ENCODE results near the gene SYCE1. TPM values are rescaled to one million over a fixed set of nuclear protein-coding genes. Genes with fewer than 3 reads are reported as not detected.

Gene SYCE1
- total and polyA plus RNA-seq, 3 experiments from 2014 or later, result 0.33 to 1.6 (median 1.5) TPM

GRCh38 chr10:133529576-133529946 lies 35.8 kb downstream of the SYCE1 start:
- Mint-ChIP-seq H3K4me3 (peak overlapping the region; percentile 72 to 87 (median 82)), H3K4me1 (peaks cover 15 to 25% (median 20%) of the 10 kb centered on the region in 3 donors), H3K27ac (peak overlapping the region in 5 of 8 donors; percentile 43 to 70 (median 54)), H3K36me3 (no peaks in the 10 kb centered on the region), H3K9me3 (peaks cover 0 to 5% (median 1%) of the 10 kb centered on the region in 5 donors), H3K27me3 (peaks cover 34 to 71% of the 10 kb centered on the region in 2 donors)
- no peak for DNase-seq
- no peaks in the 10 kb centered on the region for H3K9me3 ChIP-seq (ENCODE audit: low read length)
- H3K4me3 ChIP-seq (ENCODE audit: low read length), result no peak overlapping the region
- ChIA-PET CTCF (interaction anchor here (2.0 kb wide), 1 partner anchor 9 kb away, joined by 7 read pairs; no protein-coding TSS in a partner anchor), POLR2A (no interaction called here)
- peaks cover 33% of the 10 kb centered on the region for H3K27me3 ChIP-seq (ENCODE audit: insufficient read depth, low read length, poor library complexity, severe bottlenecking)
- no peaks in the 10 kb centered on the region for H3K36me3 ChIP-seq (ENCODE audit: insufficient read depth, low read length)
- no peak overlapping the region for H3K27ac ChIP-seq (ENCODE audit: low read depth, low read length)
- peaks cover 14% of the 10 kb centered on the region for H3K4me1 ChIP-seq (ENCODE audit: insufficient read depth, low read length)

GRCh38 chr10:133528845-133529575 lies 36.4 kb downstream of the SYCE1 start:
- Mint-ChIP-seq H3K36me3 (no peaks in the 10 kb centered on the region), H3K27me3 (peaks cover 33 to 67% of the 10 kb centered on the region in 2 donors), H3K4me3 (peak overlapping the region; percentile 72 to 87 (median 82)), H3K27ac (peak overlapping the region in 3 of 8 donors; percentile 17 to 70 (median 54)), H3K4me1 (peaks cover 15 to 25% (median 20%) of the 10 kb centered on the region in 3 donors), H3K9me3 (peaks cover 0 to 5% (median 3%) of the 10 kb centered on the region in 5 donors)
- H3K9me3 ChIP-seq (ENCODE audit: low read length), result no peaks in the 10 kb centered on the region
- ChIA-PET CTCF (interaction anchor here (2.0 kb wide), 1 partner anchor 9 kb away, joined by 7 read pairs; no protein-coding TSS in a partner anchor), POLR2A (no interaction called here)
- H3K27ac ChIP-seq (ENCODE audit: low read depth, low read length), result no peak overlapping the region
- H3K27me3 ChIP-seq (ENCODE audit: insufficient read depth, low read length, poor library complexity, severe bottlenecking), result peaks cover 33% of the 10 kb centered on the region
- no peak overlapping the region for H3K4me3 ChIP-seq (ENCODE audit: low read length)
- peak in 1 of 5 donors; percentile 4 for DNase-seq
- H3K4me1 ChIP-seq (ENCODE audit: insufficient read depth, low read length), result peaks cover 14% of the 10 kb centered on the region
- H3K36me3 ChIP-seq (ENCODE audit: insufficient read depth, low read length), result no peaks in the 10 kb centered on the region

GRCh38 chr10:133528296-133528844 lies 37.0 kb downstream of the SYCE1 start:
- H3K4me3 Mint-ChIP-seq, result peak overlapping the region; percentile 52 to 87 (median 78)
- H3K27me3 ChIP-seq (ENCODE audit: insufficient read depth, low read length, poor library complexity, severe bottlenecking), result peaks cover 33% of the 10 kb centered on the region

GRCh38 chr10:133527771-133528271 lies 37.6 kb downstream of the SYCE1 start:
- H3K9me3 ChIP-seq (ENCODE audit: low read length), result no peaks in the 10 kb centered on the region
- peaks cover 0 to 9% (median 0%) of the 10 kb centered on the region in 3 donors for H3K36me3 Mint-ChIP-seq
- ChIA-PET CTCF (no interaction called here), POLR2A (no interaction called here)
- peaks cover 14% of the 10 kb centered on the region for H3K4me1 ChIP-seq (ENCODE audit: insufficient read depth, low read length)
- H3K27ac Mint-ChIP-seq, result no peak overlapping the region
- no peak overlapping the region for H3K27ac ChIP-seq (ENCODE audit: low read depth, low read length)
- DNase-seq, result no peak
- peaks cover 33% of the 10 kb centered on the region for H3K27me3 ChIP-seq (ENCODE audit: insufficient read depth, low read length, poor library complexity, severe bottlenecking)
- peaks cover 27 to 61% of the 10 kb centered on the region in 2 donors for H3K27me3 Mint-ChIP-seq
- peaks cover 15 to 25% (median 20%) of the 10 kb centered on the region in 3 donors for H3K4me1 Mint-ChIP-seq
- H3K9me3 Mint-ChIP-seq, result peaks cover 7 to 13% (median 9%) of the 10 kb centered on the region in 5 donors
- no peak overlapping the region for H3K4me3 ChIP-seq (ENCODE audit: low read length)
- peak overlapping the region in 1 of 7 donors; percentile 54 for H3K4me3 Mint-ChIP-seq
- H3K36me3 ChIP-seq (ENCODE audit: insufficient read depth, low read length), result no peaks in the 10 kb centered on the region

More at GRCh38 chr10:133528296-133528844, 37.0 kb downstream of the SYCE1 start:
- H3K27ac ChIP-seq (ENCODE audit: low read depth, low read length), result no peak overlapping the region
- peak overlapping the region in 1 of 8 donors; percentile 57 for H3K27ac Mint-ChIP-seq
- H3K4me1 Mint-ChIP-seq, result peaks cover 15 to 25% (median 20%) of the 10 kb centered on the region in 3 donors
- H3K9me3 ChIP-seq (ENCODE audit: low read length), result no peaks in the 10 kb centered on the region
- no peak for DNase-seq
- POLR2A ChIA-PET, result no interaction called here
- H3K4me3 ChIP-seq (ENCODE audit: low read length), result no peak overlapping the region
- peaks cover 3 to 9% (median 6%) of the 10 kb centered on the region in 5 donors for H3K9me3 Mint-ChIP-seq
- H3K36me3 ChIP-seq (ENCODE audit: insufficient read depth, low read length), result no peaks in the 10 kb centered on the region
- H3K36me3 Mint-ChIP-seq, result peaks cover 0 to 5% (median 0%) of the 10 kb centered on the region in 3 donors
- H3K27me3 Mint-ChIP-seq, result peaks cover 30 to 67% of the 10 kb centered on the region in 2 donors
- H3K4me1 ChIP-seq (ENCODE audit: insufficient read depth, low read length), result peaks cover 14% of the 10 kb centered on the region
- CTCF ChIA-PET, result no interaction called here

- H3K4me3 Mint-ChIP-seq, result peak within 1 kb of the TSS in 3 of 7 donors; percentile 20 to 87 (median 87)
- Histone ChIP-seq H3K4me3 (ENCODE audit: low read length) (no peak within 1 kb of the TSS), H3K27ac (ENCODE audit: low read depth, low read length) (no peak within 1 kb of the TSS), H3K36me3 (ENCODE audit: insufficient read depth, low read length) (no peaks in the 10 kb centered on the region), H3K4me1 (ENCODE audit: insufficient read depth, low read length) (peaks cover 14% of the 10 kb centered on the region), H3K9me3 (ENCODE audit: low read length) (no peaks in the 10 kb centered on the region), H3K27me3 (ENCODE audit: insufficient read depth, low read length, poor library complexity, severe bottlenecking) (peaks cover 28% of the 10 kb centered on the region)
- no peak within 1 kb of the TSS for H3K27ac Mint-ChIP-seq
- peaks cover 15 to 25% (median 20%) of the 10 kb centered on the region in 3 donors for H3K4me1 Mint-ChIP-seq
- peaks cover 0 to 13% (median 0%) of the 10 kb centered on the region in 3 donors for H3K36me3 Mint-ChIP-seq
- no peak for DNase-seq
- ChIA-PET CTCF (no interaction called here), POLR2A (no interaction called here)
- peaks cover 7 to 20% (median 9%) of the 10 kb centered on the region in 5 donors for H3K9me3 Mint-ChIP-seq
- peaks cover 26 to 54% of the 10 kb centered on the region in 2 donors for H3K27me3 Mint-ChIP-seq
These were observed 38.3 kb downstream of the SYCE1 start, which contains the start of gene CYP2E1 for GRCh38 chr10:133526957-133527588. CYP2E1 (plus strand) TSS chr10:133527363; CDS start chr10:133527396, 33 bp downstream.

GRCh38 chr10:133525444-133525843 lies 39.9 kb downstream of the SYCE1 start:
- peaks cover 17% of the 10 kb centered on the region for H3K4me1 ChIP-seq (ENCODE audit: insufficient read depth, low read length)
- Mint-ChIP-seq H3K9me3 (peaks cover 7 to 20% (median 9%) of the 10 kb centered on the region in 5 donors), H3K4me1 (peaks cover 17 to 27% (median 22%) of the 10 kb centered on the region in 3 donors), H3K27ac (no peak overlapping the region), H3K4me3 (no peak overlapping the region), H3K36me3 (peaks cover 0 to 13% (median 0%) of the 10 kb centered on the region in 3 donors), H3K27me3 (peaks cover 14 to 39% of the 10 kb centered on the region in 2 donors)
- ChIA-PET CTCF (no interaction called here), POLR2A (no interaction called here)
- H3K36me3 ChIP-seq (ENCODE audit: insufficient read depth, low read length), result no peaks in the 10 kb centered on the region
- DNase-seq, result no peak
- no peak overlapping the region for H3K4me3 ChIP-seq (ENCODE audit: low read length)
- peaks cover 20% of the 10 kb centered on the region for H3K27me3 ChIP-seq (ENCODE audit: insufficient read depth, low read length, poor library complexity, severe bottlenecking)
- no peak overlapping the region for H3K27ac ChIP-seq (ENCODE audit: low read depth, low read length)
- H3K9me3 ChIP-seq (ENCODE audit: low read length), result no peaks in the 10 kb centered on the region

- CTCF ChIA-PET, result no interaction called here
- no peak for DNase-seq
- Histone ChIP-seq H3K4me3 (ENCODE audit: low read length) (no peak overlapping the region), H3K9me3 (ENCODE audit: low read length) (no peaks in the 10 kb centered on the region), H3K36me3 (ENCODE audit: insufficient read depth, low read length) (no peaks in the 10 kb centered on the region), H3K27me3 (ENCODE audit: insufficient read depth, low read length, poor library complexity, severe bottlenecking) (peaks cover 4% of the 10 kb centered on the region), H3K4me1 (ENCODE audit: insufficient read depth, low read length) (peaks cover 10% of the 10 kb centered on the region), H3K27ac (ENCODE audit: low read depth, low read length) (no peak overlapping the region)
- POLR2A ChIA-PET, result interaction anchor here (0.7 kb wide), 1 partner anchor 18 kb away, joined by 3 read pairs; no protein-coding TSS in a partner anchor
- H3K27ac Mint-ChIP-seq, result no peak overlapping the region
- peaks cover 2 to 22% of the 10 kb centered on the region in 2 donors for H3K27me3 Mint-ChIP-seq
- H3K4me1 Mint-ChIP-seq, result peaks cover 13 to 18% (median 18%) of the 10 kb centered on the region in 3 donors
- peaks cover 0 to 13% (median 0%) of the 10 kb centered on the region in 3 donors for H3K36me3 Mint-ChIP-seq
- peaks cover 4 to 20% (median 8%) of the 10 kb centered on the region in 5 donors for H3K9me3 Mint-ChIP-seq
- H3K4me3 Mint-ChIP-seq, result no peak overlapping the region
These were observed 41.7 kb downstream of the SYCE1 start for GRCh38 chr10:133523631-133524203.

Data from CD8-positive, alpha-beta memory T cell (primary cell).